H1 (cell line): ENCODE measurements around the gene ZNF521. TPM values are rescaled to one million over a fixed set of nuclear protein-coding genes. Genes with fewer than 3 reads are reported as not detected.

Experiments
- ASH2L ChIP-seq: fragments of 200-600, 300-600 bp; sonication (generic); IDR thresholded peaks from one replicate; pipeline ENCODE4 v1.7.1; 2017; ENCODE audit warnings: low read length
- CHD7 ChIP-seq: fragments of 300-600 bp; sonication (generic); IDR thresholded peaks from 2 replicates; pipeline ENCODE4 v1.7.1; 2012; ENCODE audit warnings: low read length, moderate library complexity, mild to moderate bottlenecking, inconsistent platforms; ENCODE audit not compliant: insufficient replicate concordance
- E2F6 ChIP-seq: IDR thresholded peaks from 2 replicates; pipeline ENCODE4 v1.6.1; 2012; ENCODE audit warnings: inconsistent platforms
- HDAC2 ChIP-seq, 2 experiments: fragments of 300-600 bp in 1 of 2; sonication (generic) in 1 of 2; IDR thresholded peaks; 2 replicates each; pipeline ENCODE4 v1.6.1; 2011 to 2012; ENCODE audit warnings: low read depth in 2 of 2, low read length in 2 of 2, mild to moderate bottlenecking in 2 of 2, moderate library complexity in 2 of 2, borderline replicate concordance in 1 of 2, inconsistent platforms in 1 of 2
- JUND ChIP-seq: IDR thresholded peaks from 2 replicates; pipeline ENCODE4 v1.6.1; 2011; ENCODE audit warnings: mild to moderate bottlenecking, improper control_type of control experiment, low read length
- PHF8 ChIP-seq: fragments of 200-600 bp; sonication (generic); conservative IDR thresholded peaks from 2 replicates; pipeline ENCODE4 v1.7.1; 2012; ENCODE audit warnings: low read depth, mild to moderate bottlenecking, inconsistent platforms, low read length, moderate library complexity
- POU5F1 ChIP-seq: IDR thresholded peaks from 2 replicates; pipeline ENCODE4 v1.6.1; 2011; ENCODE audit warnings: low read depth, mild to moderate bottlenecking, low read length, moderate library complexity
- SAP30 ChIP-seq: fragments of 300-600 bp; sonication (generic); IDR thresholded peaks from 2 replicates; pipeline ENCODE4 v1.7.1; 2012; ENCODE audit warnings: low read length, moderate library complexity, mild to moderate bottlenecking, inconsistent platforms; ENCODE audit not compliant: insufficient read depth, insufficient replicate concordance
- polyA plus RNA-seq, 7 experiments: library from polyadenylated mRNA; depleted of rRNA in 3 of 7; stranded (reverse) in 5 of 7; unstranded in 2 of 7; fragments of >200 nt in 5 of 7; fragments of 200-250 nt in 2 of 7; gene quantifications; 1 replicate in 5 of 7; 2 replicates in 1 of 7; 4 replicates in 1 of 7; pipeline versions ENCODE4 v1.2.1 to v1.2.3, GENCODE V29; 2011 to 2013; ENCODE audit warnings: missing spikeins in 2 of 7, mixed read lengths in 2 of 7
- total RNA-seq: library from RNA; stranded (reverse); fragmentation: NEBNext Ultra II Directional; extraction: Animal tissue kit (Norgen Biotek cat#: 25700); gene quantifications from 2 replicates; pipeline ENCODE4 v1.2.1, GENCODE V29; 2021

ZNF521 gene
- total and polyA plus RNA-seq, 2 of the 8 experiments (the other 6 are each of a cell fraction or from before 2014, with no cell fraction given) = 9.5 to 15.8 TPM

- no peak for TF ChIP-seq CHD7
- no peak for TF ChIP-seq POU5F1
- TF ChIP-seq E2F6 = no peak
- TF ChIP-seq SAP30 = no peak
- no peak for TF ChIP-seq HDAC2 (IDR thresholded peaks at IDR 0.05; ENCODE audit: borderline replicate concordance in 1 of 2, low read depth in 2 of 2, low read length in 2 of 2)
- no peak for TF ChIP-seq ASH2L
- TF ChIP-seq PHF8 = no peak
- no peak for TF ChIP-seq JUND
- TF ChIP-seq, all 59 proteins: peak for 0
Observed at GRCh38 chr18:25247725-25248124, 104.2 kb downstream of the ZNF521 start (continued).
